ENCODE measurements around the gene ZPBP.
"Not testable (repeated sequence)": the region's sequence is repeated elsewhere in the genome, so short reads cannot be mapped to it uniquely, and the experiment has no call there.

The ZPBP gene

GRCh38 chr7:50073093-50073492, 20.0 kb downstream of the ZPBP start:
- H3K36me3 Mint-ChIP-seq (ENCODE audit: low read depth): peaks cover 2% of the 10 kb centered on the region
- H3K4me3 Mint-ChIP-seq: no peak overlapping the region
- DNase-seq: no peak
- H3K4me1 Mint-ChIP-seq (ENCODE audit: low read depth): peaks cover 20% of the 10 kb centered on the region
- no peak overlapping the region for H3K27ac Mint-ChIP-seq
- peaks cover 21% of the 10 kb centered on the region for H3K9me3 Mint-ChIP-seq
- peaks cover 21% of the 10 kb centered on the region for H3K27me3 Mint-ChIP-seq

- peaks cover 2% of the 10 kb centered on the region for H3K36me3 Mint-ChIP-seq (ENCODE audit: low read depth)
- peak overlapping the region; percentile 60 for H3K27ac Mint-ChIP-seq
- H3K9me3 Mint-ChIP-seq: peaks cover 19% of the 10 kb centered on the region
- DNase-seq: peak; percentile 46
- H3K4me3 Mint-ChIP-seq: peak overlapping the region; percentile 75
- H3K4me1 Mint-ChIP-seq (ENCODE audit: low read depth): peaks cover 22% of the 10 kb centered on the region
- peaks cover 3% of the 10 kb centered on the region for H3K27me3 Mint-ChIP-seq
These were observed 23.4 kb downstream of the ZPBP start for GRCh38 chr7:50069613-50070012.

GRCh38 chr7:50068850-50069551, 24.0 kb downstream of the ZPBP start:
- Mint-ChIP-seq H3K4me3 (peak overlapping the region; percentile 75), H3K4me1 (ENCODE audit: low read depth) (peaks cover 22% of the 10 kb centered on the region), H3K27ac (peak overlapping the region; percentile 60)

GRCh38 chr7:50068026-50068425, 25.0 kb downstream of the ZPBP start:
- Mint-ChIP-seq H3K27me3 (no peaks in the 10 kb centered on the region), H3K9me3 (peaks cover 23% of the 10 kb centered on the region), H3K4me1 (ENCODE audit: low read depth) (peaks cover 22% of the 10 kb centered on the region), H3K4me3 (peak overlapping the region; percentile 37), H3K36me3 (ENCODE audit: low read depth) (peaks cover 2% of the 10 kb centered on the region), H3K27ac (peak overlapping the region; percentile 35)
- no peak for DNase-seq

More at GRCh38 chr7:50068850-50069551, 24.0 kb downstream of the ZPBP start:
- Mint-ChIP-seq H3K9me3 (peaks cover 22% of the 10 kb centered on the region), H3K27me3 (peaks cover 3% of the 10 kb centered on the region), H3K36me3 (ENCODE audit: low read depth) (peaks cover 2% of the 10 kb centered on the region)
- DNase-seq: no peak

- H3K27me3 Mint-ChIP-seq: no peaks in the 10 kb centered on the region
- no peak for DNase-seq
- peaks cover under 1% of the 10 kb centered on the region for H3K4me1 Mint-ChIP-seq (ENCODE audit: low read depth)
- no peak overlapping the region for H3K27ac Mint-ChIP-seq
- H3K9me3 Mint-ChIP-seq: peaks cover 11% of the 10 kb centered on the region
- H3K4me3 Mint-ChIP-seq: no peak overlapping the region
- H3K36me3 Mint-ChIP-seq (ENCODE audit: low read depth): no peaks in the 10 kb centered on the region
These were observed 30.1 kb downstream of the ZPBP start for GRCh38 chr7:50062951-50063350.

GRCh38 chr7:50056131-50056530, 36.9 kb downstream of the ZPBP start:
- Mint-ChIP-seq H3K4me1 (ENCODE audit: low read depth) (no peaks in the 10 kb centered on the region), H3K27me3 (peaks cover 11% of the 10 kb centered on the region), H3K4me3 (no peak overlapping the region), H3K9me3 (no peaks in the 10 kb centered on the region), H3K27ac (no peak overlapping the region), H3K36me3 (ENCODE audit: low read depth) (no peaks in the 10 kb centered on the region)
- no peak for DNase-seq

- Mint-ChIP-seq H3K36me3 (ENCODE audit: low read depth) (no peaks in the 10 kb centered on the region), H3K4me3 (no peak overlapping the region), H3K4me1 (ENCODE audit: low read depth) (no peaks in the 10 kb centered on the region), H3K27ac (no peak overlapping the region), H3K9me3 (peaks cover 13% of the 10 kb centered on the region), H3K27me3 (peaks cover 41% of the 10 kb centered on the region)
- DNase-seq: no peak
These were observed 45.3 kb downstream of the ZPBP start for GRCh38 chr7:50047716-50048115.

GRCh38 chr7:50041165-50041564, 51.9 kb downstream of the ZPBP start:
- not testable (repeated sequence) for H3K9me3 Mint-ChIP-seq; H3K4me3 Mint-ChIP-seq; H3K36me3 Mint-ChIP-seq (ENCODE audit: low read depth); DNase-seq; H3K4me1 Mint-ChIP-seq (ENCODE audit: low read depth); H3K27ac Mint-ChIP-seq
- peaks cover 32% of the 10 kb centered on the region for H3K27me3 Mint-ChIP-seq

GRCh38 chr7:50037086-50037485, 56.0 kb downstream of the ZPBP start:
- Mint-ChIP-seq H3K9me3 (no peaks in the 10 kb centered on the region), H3K36me3 (ENCODE audit: low read depth) (no peaks in the 10 kb centered on the region), H3K4me3 (no peak overlapping the region), H3K27me3 (peaks cover 20% of the 10 kb centered on the region), H3K4me1 (ENCODE audit: low read depth) (no peaks in the 10 kb centered on the region), H3K27ac (no peak overlapping the region)
- no peak for DNase-seq

- Mint-ChIP-seq H3K36me3 (ENCODE audit: low read depth) (no peaks in the 10 kb centered on the region), H3K4me1 (ENCODE audit: low read depth) (no peaks in the 10 kb centered on the region), H3K9me3 (no peaks in the 10 kb centered on the region), H3K27me3 (no peaks in the 10 kb centered on the region), H3K4me3 (no peak overlapping the region), H3K27ac (no peak overlapping the region)
- no peak for DNase-seq
These were observed 70.1 kb downstream of the ZPBP start for GRCh38 chr7:50022991-50023390.

- H3K4me1 Mint-ChIP-seq (ENCODE audit: low read depth): no peaks in the 10 kb centered on the region
- no peaks in the 10 kb centered on the region for H3K9me3 Mint-ChIP-seq
- no peak overlapping the region for H3K4me3 Mint-ChIP-seq
- no peak for DNase-seq
- H3K36me3 Mint-ChIP-seq (ENCODE audit: low read depth): no peaks in the 10 kb centered on the region
- no peaks in the 10 kb centered on the region for H3K27me3 Mint-ChIP-seq
- H3K27ac Mint-ChIP-seq: no peak overlapping the region
These were observed 70.6 kb downstream of the ZPBP start for GRCh38 chr7:50022451-50022850.

- no peak for DNase-seq
- Mint-ChIP-seq H3K36me3 (ENCODE audit: low read depth) (no peaks in the 10 kb centered on the region), H3K4me3 (no peak overlapping the region), H3K9me3 (no peaks in the 10 kb centered on the region), H3K27ac (no peak overlapping the region), H3K27me3 (no peaks in the 10 kb centered on the region), H3K4me1 (ENCODE audit: low read depth) (no peaks in the 10 kb centered on the region)
These were observed 97.4 kb downstream of the ZPBP start for GRCh38 chr7:49995681-49996080.

GRCh38 chr7:49986191-49986590, 106.9 kb downstream of the ZPBP start:
- peaks cover 25% of the 10 kb centered on the region for H3K9me3 Mint-ChIP-seq
- no peaks in the 10 kb centered on the region for H3K4me1 Mint-ChIP-seq (ENCODE audit: low read depth)
- no peak overlapping the region for H3K4me3 Mint-ChIP-seq
- no peaks in the 10 kb centered on the region for H3K36me3 Mint-ChIP-seq (ENCODE audit: low read depth)
- peaks cover 6% of the 10 kb centered on the region for H3K27me3 Mint-ChIP-seq
- DNase-seq: no peak
- H3K27ac Mint-ChIP-seq: no peak overlapping the region

GRCh38 chr7:49980465-49980864, 112.6 kb downstream of the ZPBP start:
- Mint-ChIP-seq H3K27ac (no peak overlapping the region), H3K4me3 (no peak overlapping the region), H3K9me3 (no peaks in the 10 kb centered on the region), H3K27me3 (no peaks in the 10 kb centered on the region), H3K36me3 (ENCODE audit: low read depth) (no peaks in the 10 kb centered on the region), H3K4me1 (ENCODE audit: low read depth) (no peaks in the 10 kb centered on the region)
- DNase-seq: no peak

GRCh38 chr7:49976238-49976637, 116.8 kb downstream of the ZPBP start:
- H3K36me3 Mint-ChIP-seq (ENCODE audit: low read depth): no peaks in the 10 kb centered on the region

GRCh38 chr7:49974035-49974434, 119.0 kb downstream of the ZPBP start:
- no peak for DNase-seq
- no peaks in the 10 kb centered on the region for H3K9me3 Mint-ChIP-seq
- no peak overlapping the region for H3K4me3 Mint-ChIP-seq
- H3K27me3 Mint-ChIP-seq: peaks cover 4% of the 10 kb centered on the region
- H3K4me1 Mint-ChIP-seq (ENCODE audit: low read depth): no peaks in the 10 kb centered on the region
- no peak overlapping the region for H3K27ac Mint-ChIP-seq
- no peaks in the 10 kb centered on the region for H3K36me3 Mint-ChIP-seq (ENCODE audit: low read depth)

More at GRCh38 chr7:49976238-49976637, 116.8 kb downstream of the ZPBP start:
- no peak overlapping the region for H3K4me3 Mint-ChIP-seq
- H3K9me3 Mint-ChIP-seq: no peaks in the 10 kb centered on the region
- no peaks in the 10 kb centered on the region for H3K27me3 Mint-ChIP-seq
- DNase-seq: no peak
- H3K4me1 Mint-ChIP-seq (ENCODE audit: low read depth): no peaks in the 10 kb centered on the region
- H3K27ac Mint-ChIP-seq: no peak overlapping the region

Measured in activated T-cell treated with anti-CD3 and anti-CD28 coated beads, Interleukin-2, amount 50 U/mL, for 24 hours (primary cell).